GM12878 (cell line): ENCODE data around the gene EXOC7. TPM values are rescaled to one million over a fixed set of nuclear protein-coding genes. Genes with fewer than 3 reads are reported as not detected.

ENCODE experiments used
- CBFB ChIP-seq: IDR thresholded peaks from 2 replicates; pipeline ENCODE4 v1.6.1; 2016; ENCODE audit warnings: antibody characterized with exemption, low read depth
- CEBPB ChIP-seq, 2 experiments: fragments of 150-350 bp in 1 of 2; IDR thresholded peaks; 2 replicates each; pipeline ENCODE4 v1.6.1; 2012 to 2014; ENCODE audit warnings: low read depth in 2 of 2, low read length in 2 of 2, borderline replicate concordance in 1 of 2, inconsistent platforms in 1 of 2
- CHD2 ChIP-seq: IDR thresholded peaks from 2 replicates; pipeline ENCODE4 v1.6.1; 2011; ENCODE audit warnings: low read depth, low read length, improper control_type of control experiment, borderline replicate concordance
- CTCF ChIP-seq, 3 experiments: IDR thresholded peaks in 2 of 3; conservative IDR thresholded peaks in 1 of 3; 2 replicates each; pipeline ENCODE4 v1.5.1; 2011; ENCODE audit warnings: low read depth in 3 of 3, low read length in 3 of 3, mild to moderate bottlenecking in 3 of 3, control low read depth in 2 of 3, moderate library complexity in 2 of 3, inconsistent platforms in 1 of 3, mixed read lengths in 1 of 3; ENCODE audit not compliant: control insufficient read depth in 2 of 3, insufficient read depth in 1 of 3; ENCODE audit errors: extremely low read depth in 1 of 3
- E2F8 ChIP-seq: fragments of 450-650 bp; IDR thresholded peaks from 2 replicates; pipeline ENCODE4 v1.6.1; 2018; ENCODE audit warnings: mild to moderate bottlenecking, low read depth, moderate library complexity; ENCODE audit not compliant: partially characterized antibody
- EGR1 ChIP-seq, 2 experiments: IDR thresholded peaks; 1 replicate in 1 of 2; 2 replicates in 1 of 2; pipeline ENCODE4 v1.6.1; 2011 to 2012; ENCODE audit warnings: low read depth in 2 of 2, low read length in 2 of 2, borderline replicate concordance in 1 of 2, mild to moderate bottlenecking in 1 of 2, moderate library complexity in 1 of 2
- FOS ChIP-seq: IDR thresholded peaks from 3 replicates; pipeline ENCODE4 v1.6.1; 2011; ENCODE audit warnings: borderline replicate concordance; ENCODE audit not compliant: insufficient read length; ENCODE audit errors: extremely low read depth
- JUNB ChIP-seq: IDR thresholded peaks from 2 replicates; pipeline ENCODE4 v1.6.1; 2016; ENCODE audit warnings: antibody characterized with exemption, mild to moderate bottlenecking
- MLLT1 ChIP-seq: fragments of 450-650 bp; IDR thresholded peaks from 2 replicates; pipeline ENCODE4 v1.6.1; 2016; ENCODE audit warnings: mild to moderate bottlenecking
- RELB ChIP-seq: fragments of 450-650 bp; IDR thresholded peaks from 2 replicates; pipeline ENCODE4 v1.6.1; 2017; ENCODE audit warnings: low read depth, mild to moderate bottlenecking, moderate library complexity
- SPI1 ChIP-seq: IDR thresholded peaks from 2 replicates; pipeline ENCODE4 v1.6.1; 2011; ENCODE audit warnings: low read depth, mild to moderate bottlenecking, low read length, moderate library complexity, borderline replicate concordance; ENCODE audit not compliant: insufficient read depth
- SUZ12 ChIP-seq: fragments of 200-600 bp; sonication (generic); IDR thresholded peaks from one replicate; pipeline ENCODE4 v1.6.1; 2018; ENCODE audit warnings: antibody characterized with exemption, mild to moderate bottlenecking; ENCODE audit not compliant: unreplicated experiment
- TARDBP ChIP-seq: IDR thresholded peaks from 2 replicates; pipeline ENCODE4 v1.6.1; 2016; ENCODE audit warnings: borderline replicate concordance
- ZNF24 ChIP-seq: fragments of 450-650 bp; IDR thresholded peaks from 2 replicates; pipeline ENCODE4 v1.6.1; 2017; ENCODE audit warnings: antibody characterized with exemption, mild to moderate bottlenecking
- ZNF592 ChIP-seq: fragments of 450-650 bp; IDR thresholded peaks from 2 replicates; pipeline ENCODE4 v1.6.1; 2017; ENCODE audit warnings: mild to moderate bottlenecking, moderate library complexity
- polyA plus RNA-seq, 11 experiments: library from polyadenylated mRNA; depleted of rRNA in 4 of 11; unstranded in 6 of 11; stranded (reverse) in 5 of 11; fragments of >200 nt; fragmentation: Nextera tagmentation in 4 of 11; fragmentation: Illumina TruSeq in 1 of 11; extraction: Ambion mirVana in 4 of 11; extraction: Trizol in 1 of 11; gene quantifications; 1 replicate in 1 of 11; 2 replicates in 10 of 11; pipeline versions ENCODE4 v1.2.1 to v1.2.3, GENCODE V29; 2011 to 2016; ENCODE audit warnings: inconsistent platforms in 2 of 11, missing spikeins in 2 of 11, low read depth in 1 of 11
- total RNA-seq, 4 experiments: library from RNA; depleted of rRNA in 3 of 4; stranded (reverse); fragments of >200 nt in 3 of 4; fragmentation: Illumina TruSeq in 1 of 4; extraction: Trizol in 1 of 4; gene quantifications; 2 replicates each; pipeline versions ENCODE4 v1.2.1 to v1.2.3, GENCODE V29; 2013 to 2021

EXOC7 gene
- total and polyA plus RNA-seq, 10 of the 15 experiments (the other 5 are each of a cell fraction or from before 2014, with no cell fraction given), result 18.8 to 71.3 (median 48.2) TPM

- TF ChIP-seq EGR1 (IDR thresholded peaks at IDR 0.05; ENCODE audit: borderline replicate concordance in 1 of 2, low read depth in 2 of 2, low read length in 2 of 2) (peak in 1 of 2 experiments; percentile 50; a peak in 1 of 3 replicates), ZNF592 (peak; percentile 95), CHD2 (no peak), TARDBP (0 out of 2 replicates have a peak, but pooled peaks have one; percentile 11), CEBPB (IDR thresholded peaks at IDR 0.05; ENCODE audit: borderline replicate concordance in 1 of 2, low read depth in 2 of 2, low read length in 2 of 2) (no peak), JUNB (no peak), MLLT1 (no peak; the same call in 1 of the 2 replicates), SPI1 (peak; percentile 89), CTCF (IDR thresholded peaks at IDR 0.05 in 2 of 3, conservative IDR thresholded peaks at IDR 0.05 in 1 of 3; ENCODE audit: control insufficient read depth in 2 of 3, extremely low read depth in 1 of 3, insufficient read depth in 1 of 3, low read depth in 3 of 3, low read length in 3 of 3) (no peak), RELB (peak; percentile 91), FOS (no peak), E2F8 (no peak), ZNF24 (no peak), CBFB (no peak; the same call in 1 of the 2 replicates), SUZ12 (no peak)
These were observed at the start of gene EXOC7 (continued) for GRCh38 chr17:76103274-76104139.
